DMS79 (cell line): Measurements from ENCODE around the gene PPL.
A peak's percentile ranks its signal among the peaks of the same experiment; 100 is the strongest.
"Not testable (repeated sequence)": the region's sequence is repeated elsewhere in the genome, so short reads cannot be mapped to it uniquely, and the experiment has no call there.

ENCODE experiments used
- DNase-seq: peaks from one replicate; lab custom pipeline; 2025; lab: John Stamatoyannopoulos, UW

Gene PPL

DNA sequence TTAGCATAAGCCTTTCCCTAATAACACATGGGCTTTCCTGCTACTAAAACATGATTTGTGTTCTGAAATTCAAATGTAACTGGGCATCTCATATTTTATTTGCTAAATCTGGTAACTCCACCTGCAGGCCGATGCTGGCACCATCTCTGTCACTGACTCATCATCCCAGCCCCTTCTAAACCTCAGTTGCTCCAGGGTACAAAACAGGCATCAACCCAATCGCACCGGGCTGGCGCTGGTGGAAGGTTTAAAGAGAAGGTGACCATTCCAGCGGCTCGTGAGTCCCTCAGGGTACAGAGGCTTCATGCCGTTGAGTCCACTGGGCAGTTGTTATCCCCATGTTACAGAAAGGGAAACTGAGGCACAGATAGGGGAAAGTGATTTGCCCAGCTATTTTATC lies 27.1 kb downstream of the PPL start:
- no peak for DNase-seq

DNA sequence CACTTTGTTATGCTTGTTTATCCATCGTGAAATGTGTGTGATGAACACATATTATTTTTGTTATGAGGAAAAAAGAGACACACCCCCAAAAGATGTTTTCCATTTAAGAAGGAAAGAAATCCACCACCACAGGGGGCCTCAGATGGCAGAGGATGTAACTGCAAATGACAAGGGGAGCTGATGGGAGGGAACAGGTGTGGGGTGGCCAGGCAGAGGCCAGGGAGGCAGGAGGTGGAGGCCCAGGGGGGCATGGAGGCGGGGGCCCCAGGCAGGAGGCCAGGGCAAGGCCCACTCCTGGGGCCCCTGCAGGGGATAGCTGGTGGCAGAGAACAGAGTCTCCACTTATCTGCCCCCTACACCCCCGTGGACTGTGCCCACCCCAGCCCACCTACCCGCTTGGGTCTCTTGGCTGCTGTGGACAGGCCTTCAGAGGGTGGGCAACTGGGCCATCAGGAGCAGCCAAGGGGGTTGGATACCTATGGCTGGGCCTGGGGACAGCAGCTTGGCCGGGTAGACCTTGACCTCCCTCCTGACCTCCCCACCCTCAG lies 28.0 kb downstream of the PPL start:
- DNase-seq = no peak

DNA sequence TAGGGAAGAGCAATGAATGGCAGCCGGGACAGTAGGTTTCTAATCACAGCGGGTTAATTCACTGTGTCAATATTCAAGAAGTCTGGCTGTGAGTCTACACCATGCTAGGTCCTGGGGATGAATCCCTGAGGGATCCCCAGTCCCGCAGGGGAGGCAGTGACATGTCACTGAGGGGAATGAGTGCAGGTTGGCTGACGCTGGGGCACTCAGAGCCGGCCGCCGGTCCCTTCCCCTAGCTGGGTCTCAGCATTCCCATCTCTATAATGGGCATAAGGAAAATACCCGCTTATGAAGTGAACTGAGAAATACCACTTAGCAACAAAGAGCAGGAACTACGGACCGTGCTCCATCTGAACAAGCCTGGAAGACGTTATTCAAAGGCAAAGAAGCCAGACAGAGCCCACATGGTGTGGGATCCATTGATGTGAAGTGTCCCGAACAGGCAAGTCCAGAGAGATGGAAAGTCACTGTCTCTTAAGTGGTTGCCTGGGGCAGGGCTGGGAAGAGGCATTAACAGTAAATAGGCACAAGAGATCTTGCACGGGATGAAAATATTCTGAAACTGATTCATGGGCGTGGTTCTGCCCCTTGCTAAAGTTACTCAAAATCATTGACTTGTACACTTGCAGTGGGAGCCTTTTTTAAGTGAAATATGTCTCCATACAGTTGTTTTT lies 31.9 kb downstream of the PPL start:
- DNase-seq = no peak

DNA sequence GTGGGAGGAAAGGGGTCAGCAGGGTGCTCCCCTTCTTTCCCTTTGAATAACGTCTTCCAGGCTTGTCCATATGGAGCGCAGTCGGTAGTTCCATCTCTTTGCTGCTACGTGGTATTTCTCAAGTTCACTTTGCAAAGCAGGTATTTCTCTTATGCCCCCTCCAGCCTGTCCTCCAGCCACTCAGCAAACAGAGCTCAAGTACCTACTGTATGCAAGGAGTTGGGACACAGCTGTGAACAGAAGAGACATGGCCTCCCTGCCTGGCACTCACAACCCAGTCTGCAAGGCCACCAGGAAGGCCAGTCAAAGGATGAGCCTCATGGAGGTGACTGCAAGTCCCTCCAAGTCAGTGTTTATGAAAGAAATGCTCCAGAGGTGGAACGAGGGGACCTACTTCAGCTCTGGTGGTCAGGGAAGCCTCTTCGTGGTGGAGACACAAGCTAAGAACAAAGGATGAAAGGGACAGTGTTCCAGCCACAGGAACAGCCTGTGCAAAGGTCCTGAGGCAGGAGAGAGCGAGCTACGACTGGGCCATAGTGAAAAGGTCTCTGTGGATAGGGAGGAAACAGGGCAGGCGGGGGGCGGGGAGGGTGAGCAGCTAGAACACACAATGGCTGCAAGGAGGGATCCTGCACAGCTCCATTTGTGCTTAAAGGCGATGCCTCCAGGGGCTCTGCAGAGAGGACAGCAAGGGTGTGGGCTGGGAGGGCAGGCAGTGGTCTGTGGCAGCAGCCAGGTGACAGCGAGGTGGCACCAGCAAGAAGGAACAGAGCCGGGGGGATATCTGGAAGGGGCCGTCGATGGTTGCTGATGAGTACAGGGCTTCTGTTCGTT lies 32.6 kb downstream of the PPL start:
- DNase-seq = no peak

DNA sequence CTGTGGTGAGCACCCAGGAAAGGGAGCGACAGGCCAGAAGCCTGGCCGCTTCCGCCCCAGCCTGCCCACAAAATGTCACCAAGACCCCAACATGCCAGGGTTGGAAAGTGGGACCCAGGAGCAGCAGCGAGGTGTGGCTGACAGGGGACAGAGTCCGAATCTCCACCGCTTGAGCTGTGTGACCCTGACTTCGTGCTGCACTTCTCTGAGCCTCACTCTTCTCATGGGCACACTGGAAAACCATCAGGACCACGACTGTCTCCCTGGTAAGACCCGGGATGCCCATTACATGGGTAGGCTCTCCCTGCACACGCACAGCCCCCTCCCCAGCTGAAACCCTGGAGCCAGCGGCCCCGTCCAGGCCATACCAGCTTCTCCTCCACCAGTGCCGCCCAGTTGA lies 34.9 kb downstream of the PPL start:
- no peak for DNase-seq

DNA sequence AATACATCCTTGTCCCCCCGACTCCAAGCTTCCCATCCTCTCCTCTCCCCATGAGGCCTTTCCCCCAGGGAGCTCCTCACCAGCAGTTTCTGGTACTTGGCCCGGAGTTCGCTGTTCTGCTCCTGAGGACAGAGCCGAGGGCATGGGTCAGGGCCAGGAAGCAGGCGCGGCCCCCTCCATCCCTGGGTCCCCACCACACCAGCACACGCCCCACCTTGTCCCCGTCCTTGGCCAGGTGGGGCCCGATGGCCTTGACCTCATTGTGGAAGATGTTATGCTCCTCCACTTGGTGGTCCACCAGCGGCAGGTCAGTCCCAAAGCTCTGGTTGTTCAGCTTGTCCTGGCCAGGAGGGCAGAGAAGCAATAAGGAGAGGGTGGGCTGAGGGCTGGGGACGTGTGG lies 36.2 kb downstream of the PPL start:
- DNase-seq = no peak

DNA sequence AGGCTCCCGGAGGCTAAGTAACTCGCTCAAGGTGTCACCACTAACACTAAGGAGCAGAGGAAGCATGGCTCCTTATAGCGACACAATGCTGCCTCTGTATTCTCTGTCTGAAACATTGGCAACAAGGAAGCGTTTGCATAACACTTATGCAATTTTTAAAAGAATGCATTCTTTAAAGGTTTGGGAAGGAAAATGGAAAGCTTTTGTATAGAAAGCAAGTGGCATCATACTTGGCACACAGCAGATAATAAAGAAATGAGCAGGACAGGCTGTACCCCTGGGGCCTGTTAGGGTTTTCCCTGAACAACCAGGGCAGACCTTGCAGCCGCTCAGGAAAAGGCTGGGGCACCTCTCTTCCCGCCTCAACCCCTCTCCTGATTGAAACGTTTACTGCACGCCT lies 36.9 kb downstream of the PPL start:
- DNase-seq = no peak

DNA sequence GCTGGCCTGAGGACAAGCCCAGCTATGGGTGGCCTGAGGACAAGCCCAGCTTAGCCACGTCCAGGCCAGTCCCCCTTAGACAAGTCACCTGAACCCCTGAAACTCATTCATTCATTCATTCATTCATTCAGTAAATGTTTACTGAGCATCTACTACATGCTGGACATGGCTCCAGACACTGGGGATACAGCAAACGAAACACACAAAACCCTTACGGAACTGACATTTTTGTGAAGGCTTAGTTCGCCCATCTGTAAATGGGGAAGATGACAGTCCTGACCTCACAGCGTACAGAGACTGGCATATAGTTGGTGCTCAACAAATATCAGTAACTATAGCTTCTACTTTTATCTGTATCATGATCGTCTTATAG lies 37.5 kb downstream of the PPL start:
- no peak for DNase-seq

DNA sequence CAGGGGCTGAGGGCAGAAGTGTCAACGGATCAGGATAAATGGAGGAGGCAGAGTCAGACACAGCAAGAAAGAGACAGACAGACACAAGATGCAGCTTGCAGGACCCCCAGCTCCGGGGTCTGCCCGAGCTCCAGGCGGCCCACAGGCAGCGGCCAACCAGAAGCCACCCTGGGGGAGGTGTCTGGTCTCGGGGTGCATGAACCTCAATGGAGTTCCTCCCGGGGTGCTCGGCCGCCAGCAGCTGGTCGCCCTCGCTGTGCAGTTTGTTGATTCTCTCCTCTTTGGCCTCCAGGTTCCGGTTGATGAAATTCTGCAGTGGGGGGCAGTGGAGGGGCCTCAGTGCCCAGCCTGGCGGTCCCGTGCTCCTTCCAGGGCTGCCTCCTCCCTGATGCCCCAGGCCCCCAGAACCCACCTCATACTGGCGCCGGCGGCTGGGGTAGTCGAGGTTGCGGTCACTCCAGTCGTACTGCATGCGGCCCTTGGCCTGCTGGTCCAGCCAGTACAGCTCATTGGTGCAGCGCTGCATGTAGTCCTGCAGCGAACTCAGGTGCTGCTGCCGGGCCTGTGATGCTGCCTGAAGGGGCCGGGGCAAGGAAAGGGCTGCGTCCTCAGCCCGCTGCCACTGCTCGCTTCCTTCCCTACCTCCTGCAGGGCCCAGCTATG lies 38.0 kb downstream of the PPL start:
- no peak for DNase-seq

DNA sequence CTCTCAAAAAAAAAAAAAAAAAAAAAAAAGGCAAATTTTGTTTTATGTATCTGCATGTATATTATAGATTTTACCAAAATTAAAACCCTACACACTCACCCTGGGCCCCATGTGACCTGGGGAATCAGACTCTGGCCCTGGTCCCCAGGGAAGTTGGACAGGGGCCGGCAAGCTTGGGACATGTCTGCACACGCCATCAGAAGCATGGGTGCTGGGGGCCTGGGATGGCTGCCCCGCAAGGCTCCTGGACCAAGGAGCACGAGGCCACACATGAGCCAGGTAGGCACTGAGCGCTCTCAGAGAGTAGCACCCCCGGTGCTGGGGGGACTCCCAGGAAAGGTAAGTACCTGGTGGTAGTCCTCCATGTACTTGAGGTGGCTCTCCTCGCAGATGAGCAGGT lies 39.6 kb downstream of the PPL start:
- no peak for DNase-seq

DNA sequence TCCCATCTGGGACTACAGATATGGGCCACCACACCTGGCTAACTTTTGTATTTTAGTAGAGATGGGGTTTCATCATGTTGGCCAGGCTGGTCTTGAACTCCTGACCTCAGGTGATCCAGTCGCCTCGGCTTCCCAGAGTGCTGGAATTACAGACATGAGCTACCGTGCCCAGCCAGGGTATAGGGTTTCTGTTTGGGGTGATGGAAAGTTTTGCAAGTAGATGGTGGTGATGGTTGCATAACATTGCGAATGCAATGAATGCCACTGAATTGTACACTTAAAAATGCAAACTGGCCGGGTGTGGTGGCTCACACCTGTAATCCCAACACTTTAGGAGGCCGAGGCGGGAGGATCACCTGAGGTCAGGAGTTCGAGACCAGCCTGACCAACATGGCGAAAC lies 40.2 kb downstream of the PPL start:
- not testable (repeated sequence) for DNase-seq

DNA sequence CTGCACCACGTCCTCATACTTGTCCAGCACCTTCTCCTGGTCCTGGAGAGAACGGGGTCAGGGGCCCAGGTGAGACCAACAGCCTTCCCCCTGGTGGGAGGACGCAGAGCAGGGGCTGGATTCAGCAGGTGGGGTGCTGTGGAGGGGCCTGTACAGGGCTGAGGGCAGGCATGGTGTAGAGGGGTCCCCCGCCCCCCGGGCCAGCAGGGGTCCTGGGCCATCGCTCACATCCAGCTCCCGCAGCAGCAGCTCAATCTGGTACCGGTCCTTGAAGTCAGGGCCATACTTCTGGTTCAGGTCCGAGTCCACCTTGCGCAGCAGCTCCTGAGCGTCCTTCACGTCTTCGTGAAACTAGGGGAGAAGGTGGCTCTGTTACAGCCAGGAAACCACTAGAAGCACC lies 41.6 kb downstream of the PPL start:
- no peak for DNase-seq

DNA sequence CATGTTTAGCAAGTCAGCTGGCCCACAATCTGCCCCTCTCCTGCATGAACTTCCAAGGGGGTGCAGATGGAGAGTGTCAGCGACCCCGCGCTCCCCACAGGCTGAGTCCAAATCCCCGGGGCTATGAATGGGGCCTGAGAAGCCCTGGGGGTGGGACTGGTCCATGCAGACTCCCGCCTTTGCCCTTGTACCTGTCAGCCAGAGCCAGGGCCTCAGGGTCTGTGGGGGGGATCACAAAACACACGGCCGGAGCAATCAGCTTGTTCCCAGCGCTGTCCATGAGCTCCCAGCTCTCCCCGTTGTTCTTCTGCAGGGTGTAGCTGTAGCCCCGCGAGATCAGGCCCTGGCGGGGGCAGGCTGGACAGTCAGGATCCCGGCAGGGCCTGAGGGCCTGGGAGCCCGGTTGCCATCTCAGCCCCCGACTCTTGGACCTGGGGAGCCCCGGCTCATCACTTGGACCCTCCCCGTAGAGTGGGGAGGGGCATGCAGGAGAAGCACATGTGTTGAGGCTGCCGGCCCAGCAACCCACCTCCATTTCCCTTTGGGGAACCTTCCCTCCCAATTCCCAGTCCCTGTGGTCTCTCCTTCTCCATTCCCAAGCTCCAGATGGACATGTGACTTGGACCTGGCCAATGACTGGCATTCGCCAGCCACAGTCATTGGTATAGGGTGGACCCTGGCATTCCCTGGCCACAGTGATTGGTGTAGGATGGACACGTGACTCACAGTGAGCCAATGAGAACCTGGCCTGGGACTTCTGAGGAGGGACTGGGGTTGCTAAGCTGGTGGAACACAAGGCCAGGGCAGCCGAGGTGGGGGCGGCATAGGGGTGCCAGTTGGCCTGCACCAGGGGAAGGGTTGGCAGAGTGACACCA lies 42.4 kb downstream of the PPL start:
- DNase-seq = no peak

DNA sequence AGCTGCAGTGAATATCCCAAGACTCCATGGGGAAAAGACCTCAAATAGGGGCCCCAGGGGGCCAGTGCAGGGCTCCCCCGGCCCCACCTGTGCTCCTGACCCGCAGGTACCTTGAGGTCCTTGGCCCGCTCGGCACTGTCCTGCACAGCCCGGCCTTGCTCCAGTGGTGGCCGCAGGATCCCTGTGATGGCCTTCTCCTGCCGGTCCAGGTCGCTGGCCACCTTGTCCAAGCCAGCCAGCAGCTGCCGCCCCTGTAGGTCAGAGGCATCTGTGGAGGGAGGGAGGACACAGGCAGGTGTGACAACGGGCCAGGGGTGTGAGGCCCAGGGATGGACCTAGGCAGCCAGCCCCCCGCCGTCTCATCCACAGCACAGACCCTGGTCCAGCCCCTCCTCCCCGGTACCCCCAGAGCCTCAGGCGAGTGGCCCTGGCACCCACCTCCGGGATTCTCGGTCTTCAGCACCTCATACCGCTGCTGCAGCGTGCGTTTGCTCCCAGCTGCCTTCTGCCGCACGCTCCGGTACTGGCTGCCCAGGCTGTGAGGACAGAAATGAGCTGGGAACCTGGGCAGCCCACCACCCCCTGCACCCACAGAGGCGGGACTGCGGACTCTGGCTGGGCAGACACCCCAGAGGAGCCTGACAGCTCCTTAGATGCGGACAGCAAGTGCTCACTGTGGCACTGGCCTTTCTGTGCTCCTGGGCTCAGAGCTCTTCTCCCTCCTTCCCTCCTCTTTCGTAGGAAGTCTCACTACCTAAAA lies 43.7 kb downstream of the PPL start:
- DNase-seq = no peak

DNA sequence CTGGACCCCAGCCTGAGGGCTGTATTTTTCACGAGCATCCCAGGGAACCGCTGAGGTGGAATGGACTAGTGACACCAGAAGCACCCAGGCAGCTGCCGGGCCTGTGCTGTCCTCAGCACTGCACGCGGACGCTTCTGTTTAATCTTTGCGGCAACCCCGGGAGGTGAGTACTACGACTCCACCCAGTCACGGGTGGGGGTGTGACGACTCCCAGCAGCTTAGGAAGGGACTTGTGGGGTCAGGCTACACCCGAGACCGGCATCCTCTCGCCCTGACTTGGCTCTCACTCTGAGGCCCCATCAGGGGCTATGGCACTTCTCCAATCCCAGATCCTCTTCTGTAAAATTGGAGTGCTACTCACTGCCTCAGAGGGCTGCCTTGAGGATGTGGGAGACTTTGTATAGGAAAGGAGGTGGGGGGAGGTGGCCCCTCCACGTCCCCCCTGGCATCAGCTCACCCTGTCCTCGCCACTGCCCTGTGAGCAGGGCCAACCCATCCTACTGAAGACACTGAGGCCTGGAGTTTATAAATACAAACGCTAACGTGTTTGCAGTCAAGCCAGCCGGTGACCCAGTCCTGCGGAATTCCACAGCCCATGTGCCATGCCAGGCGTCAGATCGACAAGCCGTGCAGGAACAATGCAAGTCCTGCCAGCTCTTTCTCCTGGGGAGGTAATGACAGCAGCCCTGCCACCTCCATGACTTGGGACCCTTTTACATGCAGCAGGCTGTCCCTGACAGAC lies 44.4 kb downstream of the PPL start:
- DNase-seq = peak; percentile 59

DNA sequence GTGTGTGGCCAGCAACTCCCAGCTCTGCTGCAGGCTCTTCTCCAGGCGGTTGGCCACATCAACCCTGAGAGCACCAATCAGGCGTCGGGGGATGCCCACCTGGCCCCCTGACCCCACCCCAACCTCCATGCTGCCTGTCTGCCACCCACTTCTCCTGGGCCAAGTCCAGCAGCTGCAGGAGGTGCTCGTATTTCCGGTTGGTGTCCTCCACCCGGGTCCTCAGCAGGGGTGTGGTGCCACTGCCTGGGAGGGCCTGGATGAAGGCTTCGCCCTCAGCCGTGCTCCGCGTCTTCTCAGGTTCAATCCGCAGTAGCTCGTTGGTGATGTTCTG lies 45.1 kb downstream of the PPL start:
- peak; percentile 43 for DNase-seq

DNA sequence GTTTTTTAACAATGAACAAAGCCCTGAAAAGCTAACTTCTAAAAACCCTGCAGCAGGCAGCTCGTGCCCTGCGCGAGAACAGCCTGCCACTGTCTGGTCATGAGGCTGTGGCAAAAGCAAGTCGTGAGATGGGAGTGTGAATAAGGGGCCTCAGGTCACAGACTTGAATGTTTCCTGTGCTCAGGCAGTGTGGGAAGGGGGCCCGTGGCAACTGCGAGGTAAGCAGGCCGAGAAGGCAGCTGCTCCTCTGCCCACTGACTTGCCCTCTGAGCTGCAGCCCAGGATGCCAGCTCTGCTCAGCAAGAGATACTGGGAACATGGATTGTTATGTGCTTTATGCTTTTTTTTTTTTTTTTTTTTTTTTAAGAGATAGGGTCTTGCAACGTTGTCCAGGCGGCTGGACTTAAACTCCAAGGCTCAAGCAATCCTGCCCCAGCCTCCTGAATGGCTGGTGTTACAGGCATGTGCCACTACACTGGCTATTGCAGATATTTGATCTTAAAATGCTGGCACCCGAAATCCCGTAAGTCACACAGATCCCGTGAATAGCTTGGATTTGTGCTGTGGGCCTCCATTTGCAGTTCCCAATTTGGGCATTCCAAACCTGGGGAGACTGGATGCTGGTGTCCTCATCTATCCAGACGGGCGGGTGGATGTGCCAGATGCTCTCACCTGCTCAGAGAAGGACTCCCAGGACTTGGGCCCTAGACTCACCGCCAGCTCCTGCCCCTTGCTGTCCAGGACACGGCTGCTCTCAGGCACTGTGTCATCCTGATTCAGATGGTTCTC lies 45.7 kb downstream of the PPL start:
- DNase-seq = no peak

DNA sequence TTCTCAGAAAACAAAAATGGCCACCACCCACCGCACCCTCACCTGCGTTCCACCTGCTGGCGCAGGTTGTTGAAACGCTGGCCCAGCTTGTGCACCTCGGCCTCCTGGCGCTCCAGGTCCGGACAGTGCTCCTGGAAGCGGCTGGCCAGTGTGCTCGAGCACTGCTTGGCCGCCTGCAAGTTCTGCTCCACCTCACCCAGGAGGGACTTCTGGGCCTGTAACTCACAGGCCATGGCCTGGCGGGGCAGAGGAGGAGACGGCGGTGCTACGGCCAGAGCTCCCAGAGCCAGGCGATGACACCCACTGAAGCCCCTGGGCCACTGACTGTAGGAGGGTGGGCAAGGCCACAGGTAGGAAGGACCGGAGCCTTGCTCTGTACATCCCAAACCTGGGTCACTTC lies 46.3 kb downstream of the PPL start:
- no peak for DNase-seq

DNA sequence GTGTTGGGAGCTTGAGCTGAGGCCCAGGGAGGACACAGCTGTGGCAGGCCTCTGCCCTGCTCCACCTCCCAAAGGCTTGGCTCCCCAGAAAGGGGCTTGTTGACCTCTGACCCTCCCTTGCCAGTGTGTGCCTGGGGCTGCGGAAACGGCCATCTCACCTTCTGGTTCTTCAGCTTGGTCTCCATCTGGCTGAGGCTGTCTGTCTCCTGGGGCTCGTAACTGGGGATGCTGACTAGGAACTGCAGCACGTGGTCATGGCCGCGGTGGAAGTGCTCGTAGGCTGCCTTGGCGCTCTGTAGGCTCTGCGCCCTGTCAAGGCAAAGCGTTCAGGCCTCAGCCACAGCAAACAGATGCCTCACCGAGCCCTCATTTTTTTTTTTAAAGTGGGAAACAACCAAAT lies 46.9 kb downstream of the PPL start:
- DNase-seq = no peak
